Ovary (tissue), 3 donors: ENCODE data around the gene P4HA3.

Experiments used
- CTCF ChIP-seq, 3 donors: fragments of 450-650 bp in 2 of 3; fragments of 200-600 bp in 1 of 3; IDR thresholded peaks; one replicate each; pipeline versions ENCODE4 v1.5.1 to v1.8.0; 2016 to 2022; ENCODE audit warnings: antibody characterized with exemption in 3 of 3, mild to moderate bottlenecking in 1 of 3
- POLR2A ChIP-seq: fragments of 450-650 bp; IDR thresholded peaks from one replicate; pipeline ENCODE4 v1.6.1; 2017; ENCODE audit warnings: antibody characterized with exemption, mild to moderate bottlenecking, moderate library complexity
- donor health status: DM: no; HTN: no; CAD: no.

GRCh38 chr11:74232311-74232950 lies 79.0 kb downstream of the P4HA3 start:
- TF ChIP-seq CTCF (IDR thresholded peaks at IDR 0.05): no peak
- no peak for TF ChIP-seq POLR2A
